ENCODE data around the gene MT1A.

MT1A gene

DNA sequence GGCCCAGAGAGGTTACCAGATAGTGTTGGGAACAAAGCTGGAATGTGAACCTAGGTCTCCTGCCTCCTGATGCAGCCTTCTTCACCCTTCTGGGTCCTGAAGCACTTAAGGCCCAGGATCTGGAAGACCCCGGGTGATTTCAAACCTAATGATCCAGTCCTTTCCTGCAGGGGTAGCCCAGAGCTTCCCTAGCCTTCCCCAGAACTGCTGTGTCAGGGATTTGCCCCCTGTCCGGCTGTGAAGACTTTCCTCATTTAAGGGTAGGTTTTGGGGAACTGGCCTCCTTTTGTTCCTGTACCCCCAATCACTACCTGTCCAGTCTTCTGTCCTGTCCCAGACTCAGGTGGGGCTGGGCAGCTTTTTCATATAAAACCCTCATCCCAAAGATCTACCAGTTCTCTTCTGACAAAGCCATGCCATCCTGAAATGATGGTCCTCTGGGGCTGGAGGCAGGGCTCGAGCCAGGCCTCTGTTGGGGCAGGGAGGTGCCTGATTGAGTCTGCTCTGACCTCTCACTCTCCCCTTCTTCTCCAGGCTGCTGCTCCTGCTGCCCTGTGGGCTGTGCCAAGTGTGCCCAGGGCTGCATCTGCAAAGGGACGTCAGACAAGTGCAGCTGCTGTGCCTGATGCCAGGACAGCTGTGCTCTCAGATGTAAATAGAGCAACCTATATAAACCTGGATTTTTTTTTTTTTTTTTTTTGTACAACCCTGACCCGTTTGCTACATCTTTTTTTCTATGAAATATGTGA, 45.1 kb downstream of the MT1A start:
- H3K27me3 ChIP-seq (ENCODE audit: insufficient read depth, poor library complexity, severe bottlenecking), result no peaks in the 10 kb centered on the region
- H3K27ac ChIP-seq (replicated peaks), result no peak overlapping the region
- no peak for DNase-seq (ENCODE audit: low read depth in 1 of 2, low spot score in 1 of 2)
- no peak for TF ChIP-seq POLR2AphosphoS5 (IDR thresholded peaks at IDR 0.05; ENCODE audit: low read depth)
- TF ChIP-seq GABPA (IDR thresholded peaks at IDR 0.05; ENCODE audit: low read depth), result no peak
- TF ChIP-seq, protein P1, sequence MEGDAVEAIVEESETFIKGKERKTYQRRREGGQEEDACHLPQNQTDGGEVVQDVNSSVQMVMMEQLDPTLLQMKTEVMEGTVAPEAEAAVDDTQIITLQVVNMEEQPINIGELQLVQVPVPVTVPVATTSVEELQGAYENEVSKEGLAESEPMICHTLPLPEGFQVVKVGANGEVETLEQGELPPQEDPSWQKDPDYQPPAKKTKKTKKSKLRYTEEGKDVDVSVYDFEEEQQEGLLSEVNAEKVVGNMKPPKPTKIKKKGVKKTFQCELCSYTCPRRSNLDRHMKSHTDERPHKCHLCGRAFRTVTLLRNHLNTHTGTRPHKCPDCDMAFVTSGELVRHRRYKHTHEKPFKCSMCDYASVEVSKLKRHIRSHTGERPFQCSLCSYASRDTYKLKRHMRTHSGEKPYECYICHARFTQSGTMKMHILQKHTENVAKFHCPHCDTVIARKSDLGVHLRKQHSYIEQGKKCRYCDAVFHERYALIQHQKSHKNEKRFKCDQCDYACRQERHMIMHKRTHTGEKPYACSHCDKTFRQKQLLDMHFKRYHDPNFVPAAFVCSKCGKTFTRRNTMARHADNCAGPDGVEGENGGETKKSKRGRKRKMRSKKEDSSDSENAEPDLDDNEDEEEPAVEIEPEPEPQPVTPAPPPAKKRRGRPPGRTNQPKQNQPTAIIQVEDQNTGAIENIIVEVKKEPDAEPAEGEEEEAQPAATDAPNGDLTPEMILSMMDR (IDR thresholded peaks at IDR 0.05; ENCODE audit: insufficient read depth, low read length), result no peak
- TF ChIP-seq SPI1 (IDR thresholded peaks at IDR 0.05; ENCODE audit: borderline replicate concordance, low read depth), result no peak
- TF ChIP-seq, protein P2, sequence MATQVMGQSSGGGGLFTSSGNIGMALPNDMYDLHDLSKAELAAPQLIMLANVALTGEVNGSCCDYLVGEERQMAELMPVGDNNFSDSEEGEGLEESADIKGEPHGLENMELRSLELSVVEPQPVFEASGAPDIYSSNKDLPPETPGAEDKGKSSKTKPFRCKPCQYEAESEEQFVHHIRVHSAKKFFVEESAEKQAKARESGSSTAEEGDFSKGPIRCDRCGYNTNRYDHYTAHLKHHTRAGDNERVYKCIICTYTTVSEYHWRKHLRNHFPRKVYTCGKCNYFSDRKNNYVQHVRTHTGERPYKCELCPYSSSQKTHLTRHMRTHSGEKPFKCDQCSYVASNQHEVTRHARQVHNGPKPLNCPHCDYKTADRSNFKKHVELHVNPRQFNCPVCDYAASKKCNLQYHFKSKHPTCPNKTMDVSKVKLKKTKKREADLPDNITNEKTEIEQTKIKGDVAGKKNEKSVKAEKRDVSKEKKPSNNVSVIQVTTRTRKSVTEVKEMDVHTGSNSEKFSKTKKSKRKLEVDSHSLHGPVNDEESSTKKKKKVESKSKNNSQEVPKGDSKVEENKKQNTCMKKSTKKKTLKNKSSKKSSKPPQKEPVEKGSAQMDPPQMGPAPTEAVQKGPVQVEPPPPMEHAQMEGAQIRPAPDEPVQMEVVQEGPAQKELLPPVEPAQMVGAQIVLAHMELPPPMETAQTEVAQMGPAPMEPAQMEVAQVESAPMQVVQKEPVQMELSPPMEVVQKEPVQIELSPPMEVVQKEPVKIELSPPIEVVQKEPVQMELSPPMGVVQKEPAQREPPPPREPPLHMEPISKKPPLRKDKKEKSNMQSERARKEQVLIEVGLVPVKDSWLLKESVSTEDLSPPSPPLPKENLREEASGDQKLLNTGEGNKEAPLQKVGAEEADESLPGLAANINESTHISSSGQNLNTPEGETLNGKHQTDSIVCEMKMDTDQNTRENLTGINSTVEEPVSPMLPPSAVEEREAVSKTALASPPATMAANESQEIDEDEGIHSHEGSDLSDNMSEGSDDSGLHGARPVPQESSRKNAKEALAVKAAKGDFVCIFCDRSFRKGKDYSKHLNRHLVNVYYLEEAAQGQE (IDR thresholded peaks at IDR 0.05; ENCODE audit: insufficient replicate concordance, low read depth), result no peak
- H3K4me3 ChIP-seq (replicated peaks; ENCODE audit: insufficient read depth, low read length), result peak overlapping the region; percentile 55

GRCh38 chr16:56684256-56684925, 45.9 kb downstream of the MT1A start:
- no peaks in the 10 kb centered on the region for H3K27me3 ChIP-seq (ENCODE audit: insufficient read depth, poor library complexity, severe bottlenecking)
- TF ChIP-seq, protein P1 (IDR thresholded peaks at IDR 0.05; ENCODE audit: insufficient read depth, low read length), result no peak
- no peak for TF ChIP-seq SPI1 (IDR thresholded peaks at IDR 0.05; ENCODE audit: borderline replicate concordance, low read depth)
- TF ChIP-seq GABPA (IDR thresholded peaks at IDR 0.05; ENCODE audit: low read depth), result no peak
- TF ChIP-seq POLR2AphosphoS5 (IDR thresholded peaks at IDR 0.05; ENCODE audit: low read depth), result no peak
- TF ChIP-seq, protein P2 (IDR thresholded peaks at IDR 0.05; ENCODE audit: insufficient replicate concordance, low read depth), result no peak
- H3K4me3 ChIP-seq (replicated peaks; ENCODE audit: insufficient read depth, low read length), result no peak overlapping the region
- no peak overlapping the region for H3K27ac ChIP-seq (replicated peaks)
- DNase-seq (ENCODE audit: low read depth in 1 of 2, low spot score in 1 of 2), result no peak

DNA sequence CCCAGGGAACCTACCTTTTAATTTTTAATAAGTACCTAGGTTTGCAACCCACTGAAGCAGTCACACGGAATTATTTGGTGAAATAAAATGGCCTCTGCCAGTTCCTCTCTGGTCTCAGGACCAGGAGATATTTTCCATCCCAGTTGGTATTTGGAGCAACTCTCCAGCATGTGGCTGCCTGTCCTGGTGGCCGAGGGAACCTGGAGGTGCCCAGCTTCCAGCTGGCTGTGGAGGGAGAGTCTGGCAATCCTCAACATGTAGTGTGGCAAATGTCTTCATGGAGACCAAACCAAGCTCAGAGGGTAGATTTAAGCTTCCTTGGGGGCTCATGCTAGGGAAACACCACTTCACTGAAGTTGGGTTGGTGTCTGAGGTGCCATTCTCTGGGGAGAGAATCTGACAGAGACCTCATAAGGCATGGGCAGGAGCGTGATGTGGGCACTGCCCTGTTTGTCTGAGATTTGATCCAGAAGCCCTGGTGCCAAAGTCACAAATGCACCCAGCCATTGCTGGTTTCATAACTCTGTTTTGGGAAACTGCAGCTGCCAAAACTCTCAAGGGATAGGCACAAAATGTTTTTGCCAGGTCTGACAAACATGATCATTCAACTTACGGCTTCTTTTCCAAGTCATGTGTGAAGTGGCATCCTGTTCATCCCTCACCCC, 46.6 kb downstream of the MT1A start:
- Histone ChIP-seq H3K27ac (replicated peaks) (no peak overlapping the region), H3K4me3 (replicated peaks; ENCODE audit: insufficient read depth, low read length) (no peak overlapping the region), H3K27me3 (ENCODE audit: insufficient read depth, poor library complexity, severe bottlenecking) (no peaks in the 10 kb centered on the region)
- DNase-seq (ENCODE audit: low read depth in 1 of 2, low spot score in 1 of 2), result no peak
- TF ChIP-seq, protein P1 (IDR thresholded peaks at IDR 0.05; ENCODE audit: insufficient read depth, low read length), result no peak
- TF ChIP-seq, protein P2 (IDR thresholded peaks at IDR 0.05; ENCODE audit: insufficient replicate concordance, low read depth), result no peak
- TF ChIP-seq GABPA (IDR thresholded peaks at IDR 0.05; ENCODE audit: low read depth) (no peak), SPI1 (IDR thresholded peaks at IDR 0.05; ENCODE audit: borderline replicate concordance, low read depth) (no peak), POLR2AphosphoS5 (IDR thresholded peaks at IDR 0.05; ENCODE audit: low read depth) (no peak)
